HepG2 (cell line): ENCODE measurements around the gene NOM1. TPM values are rescaled to one million over a fixed set of nuclear protein-coding genes. Genes with fewer than 3 reads are reported as not detected.

Experiments
- CREB1 ChIP-seq, 2 experiments: fragments of 450-650 bp in 1 of 2; IDR thresholded peaks; 2 replicates each; pipeline ENCODE4 v1.6.1; 2016 to 2017; ENCODE audit warnings: control low read depth in 1 of 2, mild to moderate bottlenecking in 1 of 2, missing compliant biosample characterization in 1 of 2, missing genetic modification characterization in 1 of 2
- DMAP1 ChIP-seq: IDR thresholded peaks from 2 replicates; pipeline ENCODE4 v1.6.1; 2016
- GTF3A ChIP-seq: sonication (generic); formaldehyde crosslinking; conservative IDR thresholded peaks from 2 replicates; pipeline ENCODE4 v1.4.0; 2020; ENCODE audit warnings: mild to moderate bottlenecking, missing genetic modification reagents
- IKZF4 ChIP-seq: sonication (generic); formaldehyde crosslinking; IDR thresholded peaks from 2 replicates; pipeline ENCODE4 v1.5.1; 2020; ENCODE audit warnings: borderline replicate concordance, mild to moderate bottlenecking, low read depth, missing genetic modification reagents; ENCODE audit errors: not compliant biosample characterization
- NFKBIZ ChIP-seq: IDR thresholded peaks from 2 replicates; pipeline ENCODE4 v1.6.1; 2018; ENCODE audit warnings: missing genetic modification reagents, missing compliant biosample characterization
- PHF21A ChIP-seq: sonication (generic); formaldehyde crosslinking; IDR thresholded peaks from 2 replicates; pipeline ENCODE4 v1.5.0; 2020; ENCODE audit warnings: mild to moderate bottlenecking, missing genetic modification reagents
- PHF8 ChIP-seq: sonication (generic); formaldehyde crosslinking; IDR thresholded peaks from 2 replicates; pipeline ENCODE4 v1.5.0; 2020; ENCODE audit warnings: missing genetic modification reagents
- POLR2G ChIP-seq: fragments of 200-400 bp; formaldehyde crosslinking; IDR thresholded peaks from 2 replicates; pipeline ENCODE4 v1.6.1; 2018; ENCODE audit warnings: mild to moderate bottlenecking, low read depth, low read length, moderate library complexity
- SNRNP70 ChIP-seq: fragments of 200-400 bp; formaldehyde crosslinking; IDR thresholded peaks from 2 replicates; pipeline ENCODE4 v1.6.1; 2017; ENCODE audit warnings: mild to moderate bottlenecking, low read depth, low read length, moderate library complexity
- TAF15 ChIP-seq: fragments of 200-400 bp; formaldehyde crosslinking; IDR thresholded peaks from one replicate; pipeline ENCODE4 v1.6.1; 2018; ENCODE audit warnings: mild to moderate bottlenecking, low read depth, low read length; ENCODE audit not compliant: poor library complexity, severe bottlenecking
- TBL1XR1 ChIP-seq: fragments of 150-350 bp; IDR thresholded peaks from 2 replicates; pipeline ENCODE4 v1.6.1; 2014; ENCODE audit warnings: borderline replicate concordance, low read length; ENCODE audit not compliant: partially characterized antibody
- TBX2 ChIP-seq: sonication (generic); formaldehyde crosslinking; IDR thresholded peaks from 2 replicates; pipeline ENCODE4 v1.5.0; 2020; ENCODE audit warnings: missing genetic modification reagents, mild to moderate bottlenecking, borderline replicate concordance
- THYN1 ChIP-seq: sonication (generic); formaldehyde crosslinking; IDR thresholded peaks from 2 replicates; pipeline ENCODE4 v1.8.1; 2023; ENCODE audit warnings: low read depth, mild to moderate bottlenecking, moderate library complexity, missing genetic modification reagents, borderline replicate concordance
- TOPORS ChIP-seq: sonication (generic); formaldehyde crosslinking; IDR thresholded peaks from 2 replicates; pipeline ENCODE4 v1.8.0; 2023; ENCODE audit warnings: mild to moderate bottlenecking, missing genetic modification reagents
- ZFP36 ChIP-seq: fragments of 150-350 bp; IDR thresholded peaks from 2 replicates; pipeline ENCODE4 v1.6.1; 2018; ENCODE audit warnings: borderline replicate concordance, low read length, low read depth; ENCODE audit not compliant: partially characterized antibody
- ZNF34 ChIP-seq: sonication (generic); formaldehyde crosslinking; IDR thresholded peaks from 2 replicates; pipeline ENCODE4 v1.4.0; 2020; ENCODE audit warnings: mild to moderate bottlenecking, missing genetic modification reagents, borderline replicate concordance
- ZNF430 ChIP-seq: sonication (generic); formaldehyde crosslinking; IDR thresholded peaks from 2 replicates; pipeline ENCODE4 v1.9.0; 2021; ENCODE audit warnings: mild to moderate bottlenecking, missing genetic modification reagents
- ZNF510 ChIP-seq: sonication (generic); formaldehyde crosslinking; IDR thresholded peaks from 2 replicates; pipeline ENCODE4 v1.4.0; 2020; ENCODE audit warnings: low read depth, mild to moderate bottlenecking, missing genetic modification reagents
- ZNF564 ChIP-seq: sonication (generic); formaldehyde crosslinking; IDR thresholded peaks from 2 replicates; pipeline ENCODE4 v1.8.1; 2023; ENCODE audit warnings: mild to moderate bottlenecking, missing genetic modification reagents
- ZNF567 ChIP-seq: sonication (generic); formaldehyde crosslinking; IDR thresholded peaks from 2 replicates; pipeline ENCODE4 v1.8.1; 2023; ENCODE audit warnings: mild to moderate bottlenecking, missing genetic modification reagents, borderline replicate concordance
- polyA plus RNA-seq, 8 experiments: library from polyadenylated mRNA; depleted of rRNA in 3 of 8; stranded (reverse) in 7 of 8; unstranded in 1 of 8; fragments of >200 nt; fragmentation: Illumina TruSeq in 4 of 8; extraction: Trizol in 4 of 8; gene quantifications; 2 replicates each; pipeline versions ENCODE4 v1.2.1 to v1.2.3, GENCODE V29; 2011 to 2016; ENCODE audit warnings: low read depth in 4 of 8, missing spikeins in 1 of 8, mixed read lengths in 1 of 8; ENCODE audit not compliant: insufficient read depth in 1 of 8
- total RNA-seq, 5 experiments: library from RNA; depleted of rRNA; stranded (reverse); fragments of >200 nt; fragmentation: Illumina TruSeq; extraction: Trizol; gene quantifications; 2 replicates each; pipeline ENCODE4 v1.2.3, GENCODE V29; 2016; ENCODE audit warnings: low read depth in 1 of 5
- TF ChIP-seq, protein P1 (sequence below), 2 experiments: sonication (generic) in 1 of 2; formaldehyde crosslinking in 1 of 2; IDR thresholded peaks; 2 replicates each; pipeline versions ENCODE4 v1.4.0 to v1.6.1; 2018 to 2020; ENCODE audit warnings: missing genetic modification reagents in 2 of 2, borderline replicate concordance in 1 of 2, low read depth in 1 of 2, mild to moderate bottlenecking in 1 of 2, missing biosample characterization in 1 of 2
- TF ChIP-seq, protein P2 (sequence below): sonication (generic); formaldehyde crosslinking; IDR thresholded peaks from 2 replicates; pipeline ENCODE4 v1.5.0; 2020; ENCODE audit warnings: missing genetic modification reagents, mild to moderate bottlenecking, borderline replicate concordance
- TF ChIP-seq, protein P3 (sequence below): sonication (generic); formaldehyde crosslinking; IDR thresholded peaks from 2 replicates; pipeline ENCODE4 v1.5.0; 2020; ENCODE audit warnings: missing genetic modification reagents, mild to moderate bottlenecking, borderline replicate concordance
- TF ChIP-seq, protein P4 (sequence below): IDR thresholded peaks from 2 replicates; pipeline ENCODE4 v1.6.1; 2012; ENCODE audit warnings: inconsistent platforms

Gene NOM1
- total and polyA plus RNA-seq, 2 of the 13 experiments (the other 11 are each of a cell fraction or from before 2014, with no cell fraction given), result 14.2 to 26.2 TPM

DNA sequence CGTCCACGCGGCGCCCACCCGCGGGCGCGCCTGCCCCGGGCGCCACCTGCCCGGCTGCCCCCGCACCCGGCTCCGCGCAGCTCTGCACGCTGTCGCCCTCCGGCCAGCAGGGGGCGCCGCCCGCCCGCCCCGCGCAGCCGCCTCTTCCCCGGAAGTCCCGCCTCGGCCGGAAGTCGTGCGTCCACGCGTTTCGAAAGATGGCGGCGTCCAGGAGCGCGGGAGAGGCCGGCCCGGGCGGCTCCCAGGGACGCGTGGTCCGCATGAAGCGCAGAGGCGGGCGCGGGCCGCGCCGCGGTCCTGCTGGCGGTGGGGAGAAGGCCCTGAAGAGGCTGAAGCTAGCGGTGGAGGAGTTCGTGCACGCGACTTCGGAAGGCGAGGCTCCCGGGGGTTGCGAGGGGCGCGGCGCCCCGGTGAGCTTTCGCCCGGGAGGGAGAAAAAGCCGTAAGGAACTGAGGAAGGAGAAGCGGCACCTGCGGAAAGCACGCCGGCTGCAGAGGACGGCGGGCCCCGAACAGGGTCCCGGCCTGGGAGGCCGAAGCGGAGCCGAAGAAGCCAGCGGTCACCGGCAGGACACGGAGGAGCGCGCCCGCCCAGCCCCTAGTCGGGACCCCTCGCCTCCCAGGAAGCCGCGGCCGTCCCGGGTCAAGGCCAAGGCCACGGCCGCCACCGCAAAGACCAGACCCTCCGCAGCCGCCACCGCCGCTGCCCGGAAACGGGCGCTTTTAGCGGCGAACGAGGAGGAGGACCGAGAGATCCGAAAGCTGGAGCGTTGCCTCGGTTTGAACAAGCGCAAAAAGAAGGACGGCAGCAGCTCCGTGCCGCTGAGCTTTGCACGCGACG lies at the start of gene NOM1 (continued):
- TF ChIP-seq ZNF430 (CRISPR knock-in tag) (peak; percentile 83), ZNF567 (CRISPR knock-in tag) (no peak; the same call in 1 of the 2 replicates), TBX2 (peak; percentile 23; the same call in 1 of the 2 replicates), TAF15 (no peak), IKZF4 (CRISPR knock-in tag) (peak; percentile 33), THYN1 (CRISPR knock-in tag) (0 out of 2 replicates have a peak, but pooled peaks have one; percentile 67), GTF3A (peak; percentile 20; the same call in 1 of the 2 replicates), ZFP36 (no peak), PHF21A (CRISPR knock-in tag) (peak; percentile 45; the same call in 1 of the 2 replicates), PHF8 (CRISPR knock-in tag) (peak; percentile 91), ZNF510 (CRISPR knock-in tag) (peak; percentile 78), TBL1XR1 (peak; percentile 64), TOPORS (CRISPR knock-in tag) (peak; percentile 88), DMAP1 (peak; percentile 87), ZNF34 (CRISPR knock-in tag) (peak; percentile 76; the same call in 1 of the 2 replicates), SNRNP70 (no peak), CREB1 (IDR thresholded peaks at IDR 0.05) (peak; percentile 52), CREB1 (CRISPR knock-in tag; IDR thresholded peaks at IDR 0.05) (no peak), POLR2G (peak; percentile 91), ZNF564 (CRISPR knock-in tag) (no peak), NFKBIZ (CRISPR knock-in tag) (0 out of 2 replicates have a peak, but pooled peaks have one; percentile 24)
- TF ChIP-seq, protein P1, sequence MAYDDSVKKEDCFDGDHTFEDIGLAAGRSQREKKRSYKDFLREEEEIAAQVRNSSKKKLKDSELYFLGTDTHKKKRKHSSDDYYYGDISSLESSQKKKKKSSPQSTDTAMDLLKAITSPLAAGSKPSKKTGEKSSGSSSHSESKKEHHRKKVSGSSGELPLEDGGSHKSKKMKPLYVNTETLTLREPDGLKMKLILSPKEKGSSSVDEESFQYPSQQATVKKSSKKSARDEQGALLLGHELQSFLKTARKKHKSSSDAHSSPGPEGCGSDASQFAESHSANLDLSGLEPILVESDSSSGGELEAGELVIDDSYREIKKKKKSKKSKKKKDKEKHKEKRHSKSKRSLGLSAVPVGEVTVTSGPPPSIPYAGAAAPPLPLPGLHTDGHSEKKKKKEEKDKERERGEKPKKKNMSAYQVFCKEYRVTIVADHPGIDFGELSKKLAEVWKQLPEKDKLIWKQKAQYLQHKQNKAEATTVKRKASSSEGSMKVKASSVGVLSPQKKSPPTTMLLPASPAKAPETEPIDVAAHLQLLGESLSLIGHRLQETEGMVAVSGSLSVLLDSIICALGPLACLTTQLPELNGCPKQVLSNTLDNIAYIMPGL (CRISPR knock-in tag; IDR thresholded peaks at IDR 0.05; ENCODE audit: borderline replicate concordance in 1 of 2, low read depth in 1 of 2), result peak; percentile 89 to 91
- TF ChIP-seq, protein P2, sequence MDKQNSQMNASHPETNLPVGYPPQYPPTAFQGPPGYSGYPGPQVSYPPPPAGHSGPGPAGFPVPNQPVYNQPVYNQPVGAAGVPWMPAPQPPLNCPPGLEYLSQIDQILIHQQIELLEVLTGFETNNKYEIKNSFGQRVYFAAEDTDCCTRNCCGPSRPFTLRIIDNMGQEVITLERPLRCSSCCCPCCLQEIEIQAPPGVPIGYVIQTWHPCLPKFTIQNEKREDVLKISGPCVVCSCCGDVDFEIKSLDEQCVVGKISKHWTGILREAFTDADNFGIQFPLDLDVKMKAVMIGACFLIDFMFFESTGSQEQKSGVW, result no peak
- TF ChIP-seq, protein P3, sequence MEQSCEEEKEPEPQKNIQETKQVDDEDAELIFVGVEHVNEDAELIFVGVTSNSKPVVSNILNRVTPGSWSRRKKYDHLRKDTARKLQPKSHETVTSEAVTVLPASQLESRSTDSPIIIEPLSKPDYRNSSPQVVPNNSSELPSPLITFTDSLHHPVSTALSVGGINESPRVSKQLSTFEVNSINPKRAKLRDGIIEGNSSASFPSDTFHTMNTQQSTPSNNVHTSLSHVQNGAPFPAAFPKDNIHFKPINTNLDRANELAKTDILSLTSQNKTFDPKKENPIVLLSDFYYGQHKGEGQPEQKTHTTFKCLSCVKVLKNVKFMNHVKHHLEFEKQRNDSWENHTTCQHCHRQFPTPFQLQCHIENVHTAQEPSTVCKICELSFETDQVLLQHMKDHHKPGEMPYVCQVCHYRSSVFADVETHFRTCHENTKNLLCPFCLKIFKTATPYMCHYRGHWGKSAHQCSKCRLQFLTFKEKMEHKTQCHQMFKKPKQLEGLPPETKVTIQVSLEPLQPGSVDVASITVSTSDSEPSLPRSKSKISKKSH (CRISPR knock-in tag), result peak; percentile 76
- TF ChIP-seq, protein P4, sequence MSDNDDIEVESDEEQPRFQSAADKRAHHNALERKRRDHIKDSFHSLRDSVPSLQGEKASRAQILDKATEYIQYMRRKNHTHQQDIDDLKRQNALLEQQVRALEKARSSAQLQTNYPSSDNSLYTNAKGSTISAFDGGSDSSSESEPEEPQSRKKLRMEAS, result peak; percentile 94
